ENCODE data around the gene FOXL1. TPM values are rescaled to one million over a fixed set of nuclear protein-coding genes. Genes with fewer than 3 reads are reported as not detected.

Gene FOXL1
- total and polyA plus RNA-seq, 9 of the 15 experiments (the other 6 are each of a cell fraction or from before 2014, with no cell fraction given), result not detected

GRCh38 chr16:86554917-86555703, 23.2 kb upstream of the FOXL1 start, which contains the start of gene MTHFSD (continued):
- no peak for TF ChIP-seq CEBPZ (IDR thresholded peaks at IDR 0.05; ENCODE audit: borderline replicate concordance, low read depth, low read length)
- no peak for TF ChIP-seq CHCHD3 (CRISPR knock-in tag; IDR thresholded peaks at IDR 0.05)
- TF ChIP-seq MTA3 (IDR thresholded peaks at IDR 0.05; ENCODE audit: borderline replicate concordance), result no peak
- no peak for TF ChIP-seq EHMT2 (IDR thresholded peaks at IDR 0.05)
- TF ChIP-seq DPF2 (IDR thresholded peaks at IDR 0.05), result no peak
- TF ChIP-seq NCOA2 (IDR thresholded peaks at IDR 0.05; ENCODE audit: partially characterized antibody in 2 of 2), result no peak
- TF ChIP-seq NR2F6 (CRISPR knock-in tag; IDR thresholded peaks at IDR 0.05), result no peak
- TF ChIP-seq ZFX (CRISPR knock-in tag; IDR thresholded peaks at IDR 0.05), result peak; percentile 71
- TF ChIP-seq RNF2 (IDR thresholded peaks at IDR 0.05), result no peak
- TF ChIP-seq, protein P1, sequence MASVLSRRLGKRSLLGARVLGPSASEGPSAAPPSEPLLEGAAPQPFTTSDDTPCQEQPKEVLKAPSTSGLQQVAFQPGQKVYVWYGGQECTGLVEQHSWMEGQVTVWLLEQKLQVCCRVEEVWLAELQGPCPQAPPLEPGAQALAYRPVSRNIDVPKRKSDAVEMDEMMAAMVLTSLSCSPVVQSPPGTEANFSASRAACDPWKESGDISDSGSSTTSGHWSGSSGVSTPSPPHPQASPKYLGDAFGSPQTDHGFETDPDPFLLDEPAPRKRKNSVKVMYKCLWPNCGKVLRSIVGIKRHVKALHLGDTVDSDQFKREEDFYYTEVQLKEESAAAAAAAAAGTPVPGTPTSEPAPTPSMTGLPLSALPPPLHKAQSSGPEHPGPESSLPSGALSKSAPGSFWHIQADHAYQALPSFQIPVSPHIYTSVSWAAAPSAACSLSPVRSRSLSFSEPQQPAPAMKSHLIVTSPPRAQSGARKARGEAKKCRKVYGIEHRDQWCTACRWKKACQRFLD (CRISPR knock-in tag; IDR thresholded peaks at IDR 0.05), result no peak
- TF ChIP-seq CCAR2 (IDR thresholded peaks at IDR 0.05; ENCODE audit: low read depth, low read length), result no peak
- TF ChIP-seq FOXA3 (CRISPR knock-in tag; conservative IDR thresholded peaks at IDR 0.05 in 1 of 2, IDR thresholded peaks at IDR 0.05 in 1 of 2), result no peak
- TF ChIP-seq TRIM24 (IDR thresholded peaks at IDR 0.05), result no peak
- TF ChIP-seq CAMTA2 (CRISPR knock-in tag; conservative IDR thresholded peaks at IDR 0.05), result no peak
- TF ChIP-seq HNRNPLL (IDR thresholded peaks at IDR 0.05; ENCODE audit: low read depth, low read length, poor library complexity, severe bottlenecking), result no peak
- TF ChIP-seq ZNF57 (CRISPR knock-in tag; IDR thresholded peaks at IDR 0.05), result no peak
- TF ChIP-seq ZNF436 (CRISPR knock-in tag; IDR thresholded peaks at IDR 0.05), result peak; percentile 97
- TF ChIP-seq, protein P2, sequence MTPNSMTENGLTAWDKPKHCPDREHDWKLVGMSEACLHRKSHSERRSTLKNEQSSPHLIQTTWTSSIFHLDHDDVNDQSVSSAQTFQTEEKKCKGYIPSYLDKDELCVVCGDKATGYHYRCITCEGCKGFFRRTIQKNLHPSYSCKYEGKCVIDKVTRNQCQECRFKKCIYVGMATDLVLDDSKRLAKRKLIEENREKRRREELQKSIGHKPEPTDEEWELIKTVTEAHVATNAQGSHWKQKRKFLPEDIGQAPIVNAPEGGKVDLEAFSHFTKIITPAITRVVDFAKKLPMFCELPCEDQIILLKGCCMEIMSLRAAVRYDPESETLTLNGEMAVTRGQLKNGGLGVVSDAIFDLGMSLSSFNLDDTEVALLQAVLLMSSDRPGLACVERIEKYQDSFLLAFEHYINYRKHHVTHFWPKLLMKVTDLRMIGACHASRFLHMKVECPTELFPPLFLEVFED (CRISPR knock-in tag; conservative IDR thresholded peaks at IDR 0.05), result no peak
- no peak for TF ChIP-seq ZNF224 (CRISPR knock-in tag; IDR thresholded peaks at IDR 0.05)
- TF ChIP-seq SP1 (CRISPR knock-in tag; IDR thresholded peaks at IDR 0.05), result peak; percentile 50; the same call in 1 of the 2 replicates
- TF ChIP-seq NFIC (IDR thresholded peaks at IDR 0.05), result 0 out of 2 replicates have a peak, but pooled peaks have one; percentile 20
- no peak for TF ChIP-seq ESRRB (CRISPR knock-in tag; IDR thresholded peaks at IDR 0.05; ENCODE audit: borderline replicate concordance)
- TF ChIP-seq ZNF778 (CRISPR knock-in tag; IDR thresholded peaks at IDR 0.05), result no peak
- no peak for TF ChIP-seq MAFF (IDR thresholded peaks at IDR 0.05; ENCODE audit: low read length)
- TF ChIP-seq ZNF668 (CRISPR knock-in tag; IDR thresholded peaks at IDR 0.05), result no peak

All from K562 (cell line).